ENCODE measurements around the gene ABCA12. TPM values are rescaled to one million over a fixed set of nuclear protein-coding genes. Genes with fewer than 3 reads are reported as not detected.

ABCA12 gene
- total RNA-seq, 1 donor from 2014 or later: 7.1 TPM

DNA sequence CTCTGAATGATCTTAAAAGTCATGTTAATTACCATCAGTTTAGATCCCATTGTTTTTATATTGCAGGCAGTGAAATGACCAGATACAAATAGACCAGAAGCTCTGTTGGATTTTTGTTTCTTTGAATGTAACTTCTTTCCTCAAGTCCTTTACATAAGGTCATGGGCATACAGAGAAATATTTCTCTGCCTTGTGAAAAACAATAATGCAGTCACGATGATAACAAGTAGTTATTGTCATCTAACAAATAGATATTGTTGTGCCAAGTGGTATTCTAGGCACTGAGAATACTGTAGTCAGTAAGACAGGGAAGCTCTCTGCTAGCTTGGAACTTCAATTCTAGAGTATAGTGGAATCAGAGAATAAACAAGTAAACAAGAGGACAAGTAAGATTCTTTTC is 234.2 kb downstream of the ABCA12 start:
- TF ChIP-seq CTCF (IDR thresholded peaks at IDR 0.05; ENCODE audit: insufficient read depth, low read length, severe bottlenecking): no peak
- FAIRE-seq: no peak
- Histone ChIP-seq H3K4me3 (ENCODE audit: low read depth, low read length) (no peak overlapping the region), H3K36me3 (ENCODE audit: control insufficient read depth, insufficient read depth, low read length) (no peaks in the 10 kb centered on the region), H3K27me3 (ENCODE audit: control insufficient read depth, insufficient read depth, low read length) (no peaks in the 10 kb centered on the region)
- DNase-seq (ENCODE audit: low read depth): no peak

GRCh38 chr2:214902286-214902685 is 236.1 kb downstream of the ABCA12 start:
- Histone ChIP-seq H3K4me3 (ENCODE audit: low read depth, low read length) (no peak overlapping the region), H3K27me3 (ENCODE audit: control insufficient read depth, insufficient read depth, low read length) (no peaks in the 10 kb centered on the region), H3K36me3 (ENCODE audit: control insufficient read depth, insufficient read depth, low read length) (no peaks in the 10 kb centered on the region)
- no peak for FAIRE-seq
- no peak for DNase-seq (ENCODE audit: low read depth)
- TF ChIP-seq CTCF (IDR thresholded peaks at IDR 0.05; ENCODE audit: insufficient read depth, low read length, severe bottlenecking): no peak

GRCh38 chr2:214899751-214900150 is 238.7 kb downstream of the ABCA12 start:
- no peak for TF ChIP-seq CTCF (IDR thresholded peaks at IDR 0.05; ENCODE audit: insufficient read depth, low read length, severe bottlenecking)
- no peaks in the 10 kb centered on the region for H3K27me3 ChIP-seq (ENCODE audit: control insufficient read depth, insufficient read depth, low read length)
- DNase-seq (ENCODE audit: low read depth) (peak; percentile 79), FAIRE-seq (peak; percentile 79)
- H3K36me3 ChIP-seq (ENCODE audit: control insufficient read depth, insufficient read depth, low read length): no peaks in the 10 kb centered on the region
- no peak overlapping the region for H3K4me3 ChIP-seq (ENCODE audit: low read depth, low read length)

DNA sequence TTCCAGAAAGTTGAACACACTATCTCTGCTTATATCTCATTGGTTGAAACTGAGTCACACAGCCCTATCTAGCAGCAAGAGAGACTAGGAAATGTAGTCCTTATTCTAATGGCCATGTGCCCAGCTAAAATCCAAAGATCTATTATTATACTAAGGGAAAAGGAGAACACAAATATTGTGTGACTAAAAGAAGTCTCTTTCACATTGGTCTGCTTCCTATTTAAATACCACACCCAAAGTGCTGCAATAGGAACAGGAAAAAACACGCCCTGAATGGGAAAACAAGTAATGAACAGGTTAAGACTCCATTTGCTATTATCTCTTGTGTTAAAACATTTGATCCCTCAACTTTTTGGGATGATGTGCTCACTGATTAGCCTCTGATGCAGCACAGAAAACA is 242.2 kb downstream of the ABCA12 start:
- FAIRE-seq: no peak
- no peaks in the 10 kb centered on the region for H3K36me3 ChIP-seq (ENCODE audit: control insufficient read depth, insufficient read depth, low read length)
- no peaks in the 10 kb centered on the region for H3K27me3 ChIP-seq (ENCODE audit: control insufficient read depth, insufficient read depth, low read length)
- DNase-seq (ENCODE audit: low read depth): peak; percentile 71
- no peak for TF ChIP-seq CTCF (IDR thresholded peaks at IDR 0.05; ENCODE audit: insufficient read depth, low read length, severe bottlenecking)
- no peak overlapping the region for H3K4me3 ChIP-seq (ENCODE audit: low read depth, low read length)

- Histone ChIP-seq H3K27me3 (ENCODE audit: control insufficient read depth, insufficient read depth, low read length) (no peaks in the 10 kb centered on the region), H3K4me3 (ENCODE audit: low read depth, low read length) (no peak overlapping the region), H3K36me3 (ENCODE audit: control insufficient read depth, insufficient read depth, low read length) (no peaks in the 10 kb centered on the region)
- TF ChIP-seq CTCF (IDR thresholded peaks at IDR 0.05; ENCODE audit: insufficient read depth, low read length, severe bottlenecking): no peak
- no peak for DNase-seq (ENCODE audit: low read depth)
- FAIRE-seq: no peak
Measured at GRCh38 chr2:214895469-214895868, 243.0 kb downstream of the ABCA12 start.

DNA sequence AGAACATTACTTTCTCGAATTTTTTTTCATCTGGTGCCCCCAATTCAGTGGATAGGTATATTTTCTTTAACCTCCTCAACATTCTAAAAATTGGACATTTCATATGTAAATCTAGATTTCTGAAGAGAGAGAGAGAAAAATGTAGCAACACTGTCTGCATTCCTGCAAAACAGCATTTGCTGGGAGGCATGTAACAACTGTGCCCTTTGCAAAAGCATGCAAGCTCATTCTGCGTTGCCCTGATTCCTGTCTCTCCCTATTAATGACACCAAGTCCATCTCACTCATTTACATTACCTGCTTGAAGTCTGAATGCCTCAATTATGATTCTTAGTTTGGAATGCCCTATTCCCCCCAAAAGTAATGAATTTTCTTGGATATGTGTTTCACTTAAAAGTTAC is 249.1 kb downstream of the ABCA12 start:
- H3K27me3 ChIP-seq (ENCODE audit: control insufficient read depth, insufficient read depth, low read length): no peaks in the 10 kb centered on the region
- no peak for TF ChIP-seq CTCF (IDR thresholded peaks at IDR 0.05; ENCODE audit: insufficient read depth, low read length, severe bottlenecking)
- DNase-seq (ENCODE audit: low read depth): no peak
- FAIRE-seq: no peak
- H3K4me3 ChIP-seq (ENCODE audit: low read depth, low read length): no peak overlapping the region
- H3K36me3 ChIP-seq (ENCODE audit: control insufficient read depth, insufficient read depth, low read length): no peaks in the 10 kb centered on the region
